ENCODE measurements around the gene NCAM1. TPM values are rescaled to one million over a fixed set of nuclear protein-coding genes. Genes with fewer than 3 reads are reported as not detected.

The NCAM1 gene
- total RNA-seq, 1 experiment from 2014 or later, result 0.22 TPM

GRCh38 chr11:113314389-113315301 is 353.4 kb downstream of the NCAM1 start, which contains the start of gene TTC12:
TSS of gene TTC12 (plus strand) at chr11:113314583. CDS start at chr11:113316258, 1,675 bp downstream.
- Histone ChIP-seq H3K36me3 (ENCODE audit: control insufficient read depth in 1 of 2, insufficient read depth in 2 of 2, low read length in 2 of 2) (no peaks in the 10 kb centered on the region), H3K4me2 (ENCODE audit: low read length) (peak within 1 kb of the TSS; percentile 89), H3K9ac (ENCODE audit: low read length) (peak within 1 kb of the TSS; percentile 78), H3K4me3 (replicated peaks in 1 of 2; ENCODE audit: low read depth in 1 of 2, low read length in 2 of 2) (peak within 1 kb of the TSS; percentile 77 to 82), H3K4me1 (ENCODE audit: control insufficient read depth in 1 of 2, insufficient read depth in 2 of 2, low read length in 2 of 2) (peaks cover 8 to 15% of the 10 kb centered on the region in 2 experiments; a peak in 3 of 4 replicates), H3K9me2 (ENCODE audit: insufficient read depth) (no peaks in the 10 kb centered on the region), H3K27ac (ENCODE audit: low read depth, low read length) (peak within 1 kb of the TSS; percentile 67), H3K9me3 (ENCODE audit: control insufficient read depth in 1 of 2, insufficient read depth in 1 of 2, low read depth in 1 of 2, low read length in 2 of 2) (no peaks in the 10 kb centered on the region), H4K20me1 (ENCODE audit: insufficient read depth) (no peaks in the 10 kb centered on the region), H2AFZ (ENCODE audit: low read depth, low read length, poor library complexity, severe bottlenecking) (peak within 1 kb of the TSS; percentile 75), H3K27me3 (ENCODE audit: insufficient read depth, low read length) (no peaks in the 10 kb centered on the region), H3K79me2 (ENCODE audit: insufficient read depth, low read length) (no peaks in the 10 kb centered on the region)
- POLR2A ChIA-PET, result no interaction called here
- intact Hi-C loops (cut with micrococcal nuclease), result loop anchor here (10.0 kb wide), 1 partner anchor 560 kb away; the partner anchor contains the start of gene USP28
- ATAC-seq, result peak; percentile 97
- RAD21 ChIA-PET (ENCODE audit: low non-redundant PET in 1 of 2, low total read pairs in 2 of 2, uncharacterized antibody in 2 of 2, unreplicated experiment in 2 of 2), result no interaction called here
- BruUV-seq (replicated peaks), result no TSS peak
- peak; percentile 73 for DNase-seq (ENCODE audit: low read depth, low spot score)
- CTCF ChIA-PET, result interaction anchor here (0.6 to 2.3 kb wide), 6 partner anchors 8 to 416 kb away, joined by 3 to 7 read pairs (median 4); no protein-coding TSS in a partner anchor
- no peak for TF ChIP-seq EZH2phosphoT487 (IDR thresholded peaks at IDR 0.05; ENCODE audit: borderline replicate concordance)
- no peak for TF ChIP-seq CEBPB (IDR thresholded peaks at IDR 0.05; ENCODE audit: low read depth)
- peak; percentile 48 for TF ChIP-seq SP1 (IDR thresholded peaks at IDR 0.05; ENCODE audit: low read depth)
- TF ChIP-seq EGR1 (IDR thresholded peaks at IDR 0.05; ENCODE audit: low read depth), result no peak
- no peak for TF ChIP-seq EZH2 (IDR thresholded peaks at IDR 0.05)
- TF ChIP-seq POLR2AphosphoS5 (IDR thresholded peaks at IDR 0.05; ENCODE audit: low read depth, low read length), result peak; percentile 87
- TF ChIP-seq ZBTB33 (IDR thresholded peaks at IDR 0.05; ENCODE audit: extremely low read depth, insufficient replicate concordance, low read length), result no peak
- TF ChIP-seq RAD21 (IDR thresholded peaks at IDR 0.05; ENCODE audit: low read depth), result no peak
- TF ChIP-seq CTCF (IDR thresholded peaks at IDR 0.05 in 2 of 3, conservative IDR thresholded peaks at IDR 0.05 in 1 of 3; ENCODE audit: borderline replicate concordance in 1 of 3, insufficient read depth in 1 of 3, low read depth in 2 of 3, low read length in 2 of 3), result no peak
- no peak for TF ChIP-seq FOSL1 (IDR thresholded peaks at IDR 0.05; ENCODE audit: low read depth)
- TF ChIP-seq MAX (IDR thresholded peaks at IDR 0.05), result peak; percentile 87
- no peak for TF ChIP-seq ZNF274 (IDR thresholded peaks at IDR 0.05; ENCODE audit: low read depth, low read length)
- TF ChIP-seq POLR2A (IDR thresholded peaks at IDR 0.05; ENCODE audit: borderline replicate concordance, extremely low read depth, insufficient read depth, insufficient read length), result peak; percentile 60
- TF ChIP-seq JUND (IDR thresholded peaks at IDR 0.05), result no peak
- TF ChIP-seq YY1 (IDR thresholded peaks at IDR 0.05; ENCODE audit: extremely low read depth, insufficient replicate concordance, low read depth, low read length), result peak; percentile 58
- peak; percentile 95 for TF ChIP-seq ZFX (IDR thresholded peaks at IDR 0.05)
- TF ChIP-seq REST (IDR thresholded peaks at IDR 0.05; ENCODE audit: low read depth), result no peak
- TF ChIP-seq ELF1 (IDR thresholded peaks at IDR 0.05; ENCODE audit: borderline replicate concordance, low read depth), result no peak
- no peak for TF ChIP-seq SRF (IDR thresholded peaks at IDR 0.05; ENCODE audit: low read depth)
